Activated CD4-positive, CD25-positive, alpha-beta regulatory T cell treated with anti-CD3 and anti-CD28 coated beads, Interleukin-2, amount 50 U/mL, for 72 hours (primary cell): ENCODE results near the gene LCE1A.

Experiments
- DNase-seq: peaks from one replicate; pipeline ENCODE4 v3.0.0; 2021

LCE1A gene

GRCh38 chr1:152827173-152827572 lies at the start of gene LCE1A:
Gene LCE1A (plus strand): TSS chr1:152827473. CDS start chr1:152827473, 0 bp downstream.
- DNase-seq = no peak

- no peak for DNase-seq
Observed at GRCh38 chr1:152777510-152778137, 49.6 kb upstream of the LCE1A start.

GRCh38 chr1:152783095-152783494 lies 44.2 kb upstream of the LCE1A start:
- no peak for DNase-seq

GRCh38 chr1:152786077-152786476 lies 41.2 kb upstream of the LCE1A start, which contains the start of gene LCE1E:
Gene LCE1E (plus strand): TSS chr1:152786257. CDS start chr1:152787300, 1,043 bp downstream.
- DNase-seq = no peak

- DNase-seq = no peak
Observed at GRCh38 chr1:152795686-152796085, 31.6 kb upstream of the LCE1A start.

GRCh38 chr1:152796421-152796820 lies 30.9 kb upstream of the LCE1A start, which contains the start of gene LCE1D:
Gene LCE1D (plus strand): TSS chr1:152796721. CDS start chr1:152797795, 1,074 bp downstream.
- no peak for DNase-seq

GRCh38 chr1:152801333-152801732 lies 25.9 kb upstream of the LCE1A start:
- DNase-seq = no peak

GRCh38 chr1:152806576-152806975 lies 20.7 kb upstream of the LCE1A start, which contains the start of gene LCE1C:
Gene LCE1C (minus strand): TSS chr1:152806651. CDS start chr1:152805478, 1,173 bp downstream.
- no peak for DNase-seq

GRCh38 chr1:152811050-152811449 lies 16.2 kb upstream of the LCE1A start:
- DNase-seq = no peak

GRCh38 chr1:152811671-152812070 lies 15.6 kb upstream of the LCE1A start, which contains the start of gene LCE1B:
Gene LCE1B (plus strand): TSS chr1:152811971. CDS start chr1:152812447, 476 bp downstream.
- DNase-seq = no peak

- DNase-seq = no peak
Observed at GRCh38 chr1:152817309-152817708, 10.0 kb upstream of the LCE1A start.

GRCh38 chr1:152823294-152823693 lies 4.0 kb upstream of the LCE1A start:
- DNase-seq = no peak

- no peak for DNase-seq
Observed at GRCh38 chr1:152824964-152825363, 2.3 kb upstream of the LCE1A start.

GRCh38 chr1:152836870-152837269 lies 9.6 kb downstream of the LCE1A start:
- DNase-seq = no peak

GRCh38 chr1:152842556-152842955 lies 15.3 kb downstream of the LCE1A start, which contains the start of gene LCE6A:
Gene LCE6A (plus strand): TSS chr1:152842856. CDS start chr1:152843521, 665 bp downstream.
- no peak for DNase-seq

- no peak for DNase-seq
Observed at GRCh38 chr1:152855661-152856060, 28.4 kb downstream of the LCE1A start.

- no peak for DNase-seq
Observed at GRCh38 chr1:152858062-152858461, 30.8 kb downstream of the LCE1A start.

GRCh38 chr1:152859696-152860095 lies 32.4 kb downstream of the LCE1A start, which contains the start of gene LCE7A:
Gene LCE7A (plus strand): TSS chr1:152859996. CDS start chr1:152860698, 702 bp downstream.
- no peak for DNase-seq

- DNase-seq = no peak
Observed at GRCh38 chr1:152860129-152860528, 32.9 kb downstream of the LCE1A start.

GRCh38 chr1:152861374-152861773 lies 34.1 kb downstream of the LCE1A start:
- DNase-seq = no peak

GRCh38 chr1:152864443-152864842 lies 37.2 kb downstream of the LCE1A start:
- DNase-seq = no peak

- DNase-seq = no peak
Observed at GRCh38 chr1:152866321-152866720, 39.0 kb downstream of the LCE1A start.

- DNase-seq = peak; percentile 58
Observed at GRCh38 chr1:152869808-152870419, 42.6 kb downstream of the LCE1A start.
